Keratinocyte (primary cell): ENCODE results near the gene MAX. TPM values are rescaled to one million over a fixed set of nuclear protein-coding genes. Genes with fewer than 3 reads are reported as not detected.

Experiments
- DNase-seq: peaks from one replicate; pipeline ENCODE4 v3.0.0-alpha.2; 2011; ENCODE audit warnings: low read depth, missing footprints, low spot score
- FAIRE-seq: peaks from 2 replicates; lab custom pipeline; 2011; peaks lifted over from hg19 to GRCh38; lab: Jason Lieb, UNC
- H2AFZ ChIP-seq: 2 replicates; pipeline ENCODE4 v1.6.0; 2012; ENCODE audit warnings: low read length, control low read depth, inconsistent platforms; ENCODE audit not compliant: control insufficient read depth
- H3K27ac ChIP-seq: 2 replicates; pipeline ENCODE4 v1.5.1; 2011; ENCODE audit warnings: low read length; ENCODE audit not compliant: control insufficient read depth, insufficient read depth
- H3K27me3 ChIP-seq: 3 replicates; pipeline ENCODE4 v1.6.0; 2011; ENCODE audit warnings: low read length; ENCODE audit not compliant: control insufficient read depth, insufficient read depth; ENCODE audit errors: extremely low read depth
- H3K36me3 ChIP-seq, 2 experiments: 2 replicates in 1 of 2; 3 replicates in 1 of 2; pipeline ENCODE4 v1.5.1; 2011; ENCODE audit warnings: low read length in 2 of 2, mild to moderate bottlenecking in 1 of 2; ENCODE audit not compliant: control insufficient read depth in 2 of 2, insufficient read depth in 2 of 2; ENCODE audit errors: extremely low read depth in 1 of 2
- H3K4me1 ChIP-seq: 3 replicates; pipeline ENCODE4 v1.5.1; 2011; ENCODE audit warnings: low read length; ENCODE audit not compliant: control insufficient read depth, insufficient read depth; ENCODE audit errors: extremely low read depth
- H3K4me2 ChIP-seq: 3 replicates; pipeline ENCODE4 v1.6.0; 2011; ENCODE audit warnings: low read depth, low read length; ENCODE audit not compliant: control insufficient read depth, insufficient read depth; ENCODE audit errors: extremely low read depth
- H3K4me3 ChIP-seq, 3 experiments: fragments of 200-600 bp in 1 of 3; sonication (generic) in 1 of 3; 2 replicates in 2 of 3; 3 replicates in 1 of 3; pipeline ENCODE4 v1.5.1; 2011 to 2016; ENCODE audit warnings: low read length in 3 of 3, mild to moderate bottlenecking in 3 of 3, control low read depth in 2 of 3, inconsistent platforms in 1 of 3, low read depth in 1 of 3, mixed read lengths in 1 of 3, mixed run types in 1 of 3, moderate library complexity in 1 of 3; ENCODE audit not compliant: control insufficient read depth in 2 of 3, insufficient read depth in 2 of 3; ENCODE audit errors: extremely low read depth in 1 of 3
- H3K79me2 ChIP-seq: 2 replicates; pipeline ENCODE4 v1.6.0; 2012; ENCODE audit warnings: low read length; ENCODE audit not compliant: control insufficient read depth, insufficient read depth
- H3K9ac ChIP-seq: 3 replicates; pipeline ENCODE4 v1.6.0; 2011; ENCODE audit warnings: low read length; ENCODE audit not compliant: control insufficient read depth, insufficient read depth; ENCODE audit errors: extremely low read depth
- H3K9me1 ChIP-seq: 3 replicates; pipeline ENCODE4 v1.6.0; 2011; ENCODE audit warnings: low read length; ENCODE audit not compliant: control insufficient read depth, insufficient read depth; ENCODE audit errors: extremely low read depth
- H3K9me3 ChIP-seq: 2 replicates; pipeline ENCODE4 v1.5.1; 2012; ENCODE audit warnings: low read depth, low read length; ENCODE audit not compliant: control insufficient read depth
- H4K20me1 ChIP-seq: 3 replicates; pipeline ENCODE4 v1.6.0; 2011; ENCODE audit warnings: low read length; ENCODE audit not compliant: control insufficient read depth, insufficient read depth; ENCODE audit errors: extremely low read depth
- EZH2 ChIP-seq: IDR thresholded peaks from one replicate; pipeline ENCODE4 v1.6.1; 2012; ENCODE audit warnings: inconsistent platforms, mild to moderate bottlenecking, low read length, moderate library complexity
- dilution Hi-C: fragments of 300-500 bp; cut with MboI; formaldehyde crosslinking; loops from one replicate; pipeline ENCODE4 v1.7.0; 2020; ENCODE audit warnings: low sequenced_read_pairs; ENCODE audit not compliant: extremely low pct_ligation_motif_present
- polyA plus RNA-seq, 5 experiments: library from polyadenylated mRNA; depleted of rRNA in 3 of 5; stranded (reverse) in 3 of 5; stranded (forward) in 1 of 5; unstranded in 1 of 5; fragments of >200 nt; gene quantifications; 1 replicate in 1 of 5; 2 replicates in 3 of 5; 3 replicates in 1 of 5; pipeline versions ENCODE4 v1.2.1 to v1.2.3, GENCODE V29; 2011 to 2012; ENCODE audit warnings: missing spikeins in 2 of 5, low read depth in 1 of 5, low replicate concordance in 1 of 5
- TF ChIP-seq, protein P1 (sequence below), 3 experiments: IDR thresholded peaks in 1 of 3; conservative IDR thresholded peaks in 1 of 3; optimal IDR thresholded peaks in 1 of 3; 2 replicates in 2 of 3; 3 replicates in 1 of 3; pipeline versions ENCODE3 to v1.5.1; 2011; ENCODE audit warnings: low read length in 3 of 3, mild to moderate bottlenecking in 3 of 3, moderate library complexity in 2 of 3, control low read depth in 1 of 3, inconsistent platforms in 1 of 3; ENCODE audit not compliant: insufficient read depth in 2 of 3; ENCODE audit errors: extremely low read depth in 1 of 3

The MAX gene
- polyA plus RNA-seq, 1 donor (not counting 4 experiments of a cell fraction or from before 2014, with no cell fraction given): 65.2 TPM

DNA sequence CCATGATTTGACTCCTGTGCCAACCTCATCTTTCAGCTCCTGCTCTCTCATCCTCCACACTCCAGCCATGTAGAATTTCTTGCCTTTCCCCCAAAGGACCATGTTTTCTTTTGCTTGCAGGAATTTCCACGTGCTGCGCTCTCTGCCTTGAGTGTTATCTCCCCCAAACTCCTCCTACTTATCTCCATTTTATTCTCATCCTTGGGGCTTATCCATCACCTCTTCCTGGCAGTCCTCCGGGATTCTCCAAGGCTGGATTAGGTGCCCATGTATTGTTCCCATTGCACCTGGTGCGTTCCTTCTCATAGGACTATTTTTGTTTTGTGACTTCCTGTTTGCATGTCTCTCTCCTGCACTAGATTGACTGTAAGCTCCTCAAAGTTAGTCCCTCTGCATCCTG lies 7.0 kb upstream of the MAX start:
- no peak overlapping the region for H3K9ac ChIP-seq
- H3K4me1 ChIP-seq: no peaks in the 10 kb centered on the region
- no peaks in the 10 kb centered on the region for H3K9me1 ChIP-seq
- dilution Hi-C loops: no loop called here
- H3K4me2 ChIP-seq: no peak overlapping the region
- H3K36me3 ChIP-seq: no peaks in the 10 kb centered on the region
- H3K9me3 ChIP-seq: no peaks in the 10 kb centered on the region
- no peaks in the 10 kb centered on the region for H3K79me2 ChIP-seq
- H3K27me3 ChIP-seq: no peaks in the 10 kb centered on the region
- FAIRE-seq (no peak), DNase-seq (no peak)
- no peak overlapping the region for H2AFZ ChIP-seq
- H3K27ac ChIP-seq: no peak overlapping the region
- H4K20me1 ChIP-seq: no peaks in the 10 kb centered on the region
- TF ChIP-seq, protein P1, sequence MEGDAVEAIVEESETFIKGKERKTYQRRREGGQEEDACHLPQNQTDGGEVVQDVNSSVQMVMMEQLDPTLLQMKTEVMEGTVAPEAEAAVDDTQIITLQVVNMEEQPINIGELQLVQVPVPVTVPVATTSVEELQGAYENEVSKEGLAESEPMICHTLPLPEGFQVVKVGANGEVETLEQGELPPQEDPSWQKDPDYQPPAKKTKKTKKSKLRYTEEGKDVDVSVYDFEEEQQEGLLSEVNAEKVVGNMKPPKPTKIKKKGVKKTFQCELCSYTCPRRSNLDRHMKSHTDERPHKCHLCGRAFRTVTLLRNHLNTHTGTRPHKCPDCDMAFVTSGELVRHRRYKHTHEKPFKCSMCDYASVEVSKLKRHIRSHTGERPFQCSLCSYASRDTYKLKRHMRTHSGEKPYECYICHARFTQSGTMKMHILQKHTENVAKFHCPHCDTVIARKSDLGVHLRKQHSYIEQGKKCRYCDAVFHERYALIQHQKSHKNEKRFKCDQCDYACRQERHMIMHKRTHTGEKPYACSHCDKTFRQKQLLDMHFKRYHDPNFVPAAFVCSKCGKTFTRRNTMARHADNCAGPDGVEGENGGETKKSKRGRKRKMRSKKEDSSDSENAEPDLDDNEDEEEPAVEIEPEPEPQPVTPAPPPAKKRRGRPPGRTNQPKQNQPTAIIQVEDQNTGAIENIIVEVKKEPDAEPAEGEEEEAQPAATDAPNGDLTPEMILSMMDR (optimal IDR thresholded peaks at IDR 0.05 in 1 of 3, IDR thresholded peaks at IDR 0.05 in 1 of 3, conservative IDR thresholded peaks at IDR 0.05 in 1 of 3; ENCODE audit: extremely low read depth in 1 of 3, insufficient read depth in 2 of 3, low read length in 3 of 3): no peak
- no peak for TF ChIP-seq EZH2
- no peak overlapping the region for H3K4me3 ChIP-seq

DNA sequence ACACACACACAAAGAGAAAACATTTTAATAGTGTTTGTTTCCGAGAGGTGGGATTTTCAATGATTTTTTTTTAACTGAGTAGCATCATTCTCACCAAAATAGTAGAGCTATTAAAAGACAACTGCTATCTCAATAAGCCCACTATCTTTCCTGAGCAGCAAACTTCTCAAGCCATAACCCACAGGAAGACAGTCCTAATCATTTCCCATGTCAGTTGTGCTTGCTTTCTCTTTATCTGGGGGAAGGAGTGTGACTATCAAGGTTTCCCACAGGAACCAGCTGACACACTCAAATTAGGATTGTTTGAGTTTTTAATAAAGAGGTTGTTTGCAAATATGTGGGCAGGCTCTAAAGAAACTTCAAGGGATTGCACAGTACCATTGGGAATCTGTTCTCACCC lies 4.9 kb upstream of the MAX start:
- no peak for FAIRE-seq

More for the DNA sequence above, 4.9 kb upstream of the MAX start:
- Histone ChIP-seq H3K9me1 (no peaks in the 10 kb centered on the region), H3K79me2 (no peaks in the 10 kb centered on the region), H3K4me3 (no peak overlapping the region), H3K27ac (no peak overlapping the region), H3K9me3 (no peaks in the 10 kb centered on the region), H3K4me1 (peaks cover 6% of the 10 kb centered on the region), H3K9ac (no peak overlapping the region), H3K4me2 (no peak overlapping the region), H2AFZ (no peak overlapping the region), H3K27me3 (no peaks in the 10 kb centered on the region), H3K36me3 (no peaks in the 10 kb centered on the region), H4K20me1 (no peaks in the 10 kb centered on the region)
- no peak for DNase-seq
- no peak for TF ChIP-seq EZH2
- TF ChIP-seq, protein P1 (optimal IDR thresholded peaks at IDR 0.05 in 1 of 3, IDR thresholded peaks at IDR 0.05 in 1 of 3, conservative IDR thresholded peaks at IDR 0.05 in 1 of 3; ENCODE audit: extremely low read depth in 1 of 3, insufficient read depth in 2 of 3, low read length in 3 of 3): no peak
- dilution Hi-C loops: no loop called here
